Endometrial microvascular endothelial cells (primary cell): Measurements from ENCODE around the gene DOHH. TPM values are rescaled to one million over a fixed set of nuclear protein-coding genes. Genes with fewer than 3 reads are reported as not detected.

Experiments used
- in situ Hi-C: cut with HindIII; loops from 2 replicates; pipeline ENCODE4 v1.10.0; 2017; ENCODE audit warnings: low sequenced_read_pairs, low pct_unique_long_range_greater_than_20kb; ENCODE audit errors: inconsistent ontology term
- total RNA-seq: library from RNA; depleted of rRNA; stranded (reverse); fragments of >200 nt; gene quantifications from one replicate; pipeline ENCODE4 v1.2.3, GENCODE V29; 2015; ENCODE audit errors: inconsistent ontology term

Gene DOHH
- total RNA-seq, 1 donor from 2014 or later: 28.8 TPM

GRCh38 chr19:3469638-3470499, 30.6 kb downstream of the DOHH start:
- in situ Hi-C loops: no loop called here

GRCh38 chr19:3468211-3468610, 32.3 kb downstream of the DOHH start:
- in situ Hi-C loops: no loop called here

- in situ Hi-C loops: no loop called here
These were observed 32.9 kb downstream of the DOHH start for GRCh38 chr19:3467437-3468198.

GRCh38 chr19:3466635-3467034, 33.8 kb downstream of the DOHH start:
- in situ Hi-C loops: no loop called here

GRCh38 chr19:3465552-3465951, 34.9 kb downstream of the DOHH start:
- in situ Hi-C loops: no loop called here

GRCh38 chr19:3464587-3465235, 35.8 kb downstream of the DOHH start:
- in situ Hi-C loops: no loop called here

- in situ Hi-C loops: no loop called here
These were observed 36.5 kb downstream of the DOHH start for GRCh38 chr19:3463714-3464586.

GRCh38 chr19:3462991-3463713, 37.3 kb downstream of the DOHH start:
- in situ Hi-C loops: no loop called here

GRCh38 chr19:3459965-3460582, 40.4 kb downstream of the DOHH start:
- in situ Hi-C loops: no loop called here

GRCh38 chr19:3459089-3459881, 41.2 kb downstream of the DOHH start:
- in situ Hi-C loops: no loop called here

- in situ Hi-C loops: no loop called here
These were observed 42.0 kb downstream of the DOHH start for GRCh38 chr19:3458229-3459088.

- in situ Hi-C loops: no loop called here
These were observed 42.8 kb downstream of the DOHH start for GRCh38 chr19:3457528-3458228.

GRCh38 chr19:3456925-3457527, 43.4 kb downstream of the DOHH start:
- in situ Hi-C loops: no loop called here

GRCh38 chr19:3455960-3456601, 44.4 kb downstream of the DOHH start:
- in situ Hi-C loops: no loop called here
